Chondrocyte (in vitro differentiated cells): ENCODE results near the gene FTL. TPM values are rescaled to one million over a fixed set of nuclear protein-coding genes. Genes with fewer than 3 reads are reported as not detected.

Experiments used
- DNase-seq: peaks from one replicate; pipeline ENCODE4 v3.0.0; 2021; ENCODE audit warnings: mixed read lengths, low spot score
- H3K27ac Mint-ChIP-seq: one replicate; pipeline ENCODE4 v1.8.0; 2021; ENCODE audit warnings: mild to moderate bottlenecking, moderate library complexity, mixed read lengths; ENCODE audit not compliant: unreplicated experiment
- H3K27me3 Mint-ChIP-seq: 2 replicates; pipeline ENCODE4 v1.8.0; 2021; ENCODE audit warnings: low read depth, mixed read lengths
- H3K36me3 Mint-ChIP-seq: 2 replicates; pipeline ENCODE4 v1.8.0; 2021; ENCODE audit warnings: low read depth, mixed read lengths
- H3K4me1 Mint-ChIP-seq: 2 replicates; pipeline ENCODE4 v1.8.0; 2021; ENCODE audit warnings: low read depth, mild to moderate bottlenecking, mixed read lengths
- H3K4me3 Mint-ChIP-seq: one replicate; pipeline ENCODE4 v1.8.0; 2021; ENCODE audit warnings: mild to moderate bottlenecking, moderate library complexity, mixed read lengths; ENCODE audit not compliant: unreplicated experiment
- H3K9me3 Mint-ChIP-seq: 2 replicates; pipeline ENCODE4 v1.8.0; 2021; ENCODE audit warnings: low read depth, mixed read lengths
- CTCF ChIP-seq: fragments of 200-600 bp; sonication (generic); IDR thresholded peaks from 2 replicates; pipeline ENCODE4 v1.5.0; 2021; ENCODE audit warnings: antibody characterized with exemption, mild to moderate bottlenecking, moderate library complexity
- total RNA-seq: library from RNA; stranded (reverse); gene quantifications from 3 replicates; pipeline ENCODE4 v1.2.1, GENCODE V29; 2021

Gene FTL
- total RNA-seq, 1 donor from 2014 or later: 1,722 TPM

- no peaks in the 10 kb centered on the region for H3K27me3 Mint-ChIP-seq
- H3K4me3 Mint-ChIP-seq: no peak overlapping the region
- no peak for TF ChIP-seq CTCF
- no peak for DNase-seq
- peaks cover 6% of the 10 kb centered on the region for H3K9me3 Mint-ChIP-seq
- H3K36me3 Mint-ChIP-seq: no peaks in the 10 kb centered on the region
- peaks cover 3% of the 10 kb centered on the region for H3K4me1 Mint-ChIP-seq
- no peak overlapping the region for H3K27ac Mint-ChIP-seq
Measured at GRCh38 chr19:48945817-48946216, 19.3 kb upstream of the FTL start.

GRCh38 chr19:48946463-48947257 lies 18.4 kb upstream of the FTL start:
- H3K9me3 Mint-ChIP-seq: no peaks in the 10 kb centered on the region
- H3K36me3 Mint-ChIP-seq: no peaks in the 10 kb centered on the region
- H3K27me3 Mint-ChIP-seq: no peaks in the 10 kb centered on the region
- H3K4me3 Mint-ChIP-seq: no peak overlapping the region
- H3K4me1 Mint-ChIP-seq: peaks cover 3% of the 10 kb centered on the region
- TF ChIP-seq CTCF: no peak
- no peak for DNase-seq
- no peak overlapping the region for H3K27ac Mint-ChIP-seq

GRCh38 chr19:48947258-48947542 lies 17.9 kb upstream of the FTL start:
- no peaks in the 10 kb centered on the region for H3K27me3 Mint-ChIP-seq
- H3K4me1 Mint-ChIP-seq: peaks cover 3% of the 10 kb centered on the region
- no peaks in the 10 kb centered on the region for H3K36me3 Mint-ChIP-seq
- no peak for TF ChIP-seq CTCF
- no peak overlapping the region for H3K27ac Mint-ChIP-seq
- H3K4me3 Mint-ChIP-seq: no peak overlapping the region
- H3K9me3 Mint-ChIP-seq: no peaks in the 10 kb centered on the region
- DNase-seq: no peak

- Mint-ChIP-seq H3K4me1 (peaks cover 7% of the 10 kb centered on the region), H3K27ac (no peak overlapping the region), H3K4me3 (no peak overlapping the region), H3K36me3 (no peaks in the 10 kb centered on the region), H3K27me3 (no peaks in the 10 kb centered on the region), H3K9me3 (no peaks in the 10 kb centered on the region)
- no peak for TF ChIP-seq CTCF
- DNase-seq: no peak
Measured at GRCh38 chr19:48950159-48950558, 14.9 kb upstream of the FTL start.

GRCh38 chr19:48950830-48951519 lies 14.1 kb upstream of the FTL start:
- Mint-ChIP-seq H3K4me3 (no peak overlapping the region), H3K27me3 (no peaks in the 10 kb centered on the region), H3K9me3 (no peaks in the 10 kb centered on the region), H3K27ac (no peak overlapping the region), H3K36me3 (no peaks in the 10 kb centered on the region), H3K4me1 (peaks cover 15% of the 10 kb centered on the region)
- no peak for TF ChIP-seq CTCF
- no peak for DNase-seq
